IMR-90 (cell line): ENCODE measurements around the gene SMIM33. TPM values are rescaled to one million over a fixed set of nuclear protein-coding genes. Genes with fewer than 3 reads are reported as not detected.

Experiments used
- ATAC-seq: fragments of 200-7000 bp; cut with Tn5 transposase; 2 replicates; pipeline ENCODE4 v1.9.1; 2020; ENCODE audit warnings: low read depth, mild to moderate bottlenecking, moderate library complexity
- BruUV-seq: library from RNA; stranded (reverse); fragments of 400-500 nt; replicated peaks from 2 replicates; lab custom pipeline; 2021; lab: Mats Ljungman, UMichigan
- CTCF ChIA-PET: fragments of 300-600 bp; formaldehyde crosslinking; extraction: SDS; loops from one replicate; lab custom pipeline; 2021; ENCODE audit warnings: antibody characterized with exemption; lab: Yijun Ruan, JAX
- POLR2A ChIA-PET: fragments of 300-600 bp; sonication (Branson Sonifier 250); formaldehyde crosslinking; loops from one replicate; lab custom pipeline; 2022; ENCODE audit warnings: antibody characterized with exemption; ENCODE audit not compliant: unreplicated experiment; lab: Charles Lee
- DNase-seq: peaks from one replicate; pipeline ENCODE4 v3.0.0; 2013
- H2AFZ ChIP-seq: replicated peaks from 2 replicates; pipeline ENCODE3; 2013; ENCODE audit warnings: low read length, mild to moderate bottlenecking; ENCODE audit not compliant: poor library complexity
- H2AK5ac ChIP-seq: 2 replicates; pipeline ENCODE4 v1.6.1; 2013; ENCODE audit warnings: low read depth, low read length, inconsistent platforms
- H2AK9ac ChIP-seq: replicated peaks from 2 replicates; pipeline ENCODE3; 2013; ENCODE audit warnings: mild to moderate bottlenecking, low read depth, low read length, moderate library complexity; ENCODE audit not compliant: poor library complexity
- H2BK120ac ChIP-seq: 2 replicates; pipeline ENCODE4 v1.6.1; 2013; ENCODE audit warnings: low read depth, low read length, inconsistent platforms
- H2BK15ac ChIP-seq: 3 replicates; pipeline ENCODE4 v1.6.1; 2013; ENCODE audit warnings: low read depth, low read length, inconsistent platforms
- H2BK20ac ChIP-seq: 2 replicates; pipeline ENCODE4 v1.6.1; 2013; ENCODE audit warnings: low read depth, mild to moderate bottlenecking, inconsistent platforms, low read length, moderate library complexity
- H2BK5ac ChIP-seq: 2 replicates; pipeline ENCODE4 v1.6.1; 2013; ENCODE audit warnings: mild to moderate bottlenecking, low read depth, low read length, inconsistent platforms; ENCODE audit not compliant: poor library complexity, severe bottlenecking
- H3K14ac ChIP-seq: replicated peaks from 2 replicates; pipeline ENCODE4 v1.6.1; 2013; ENCODE audit warnings: low read depth, low read length, inconsistent platforms
- H3K18ac ChIP-seq: 2 replicates; pipeline ENCODE4 v1.6.1; 2013; ENCODE audit warnings: low read depth, low read length, control low read depth
- H3K23ac ChIP-seq: 2 replicates; pipeline ENCODE4 v1.6.1; 2013; ENCODE audit warnings: low read depth, low read length, inconsistent platforms
- H3K27ac ChIP-seq: 2 replicates; pipeline ENCODE4 v1.5.1; 2013; ENCODE audit warnings: mild to moderate bottlenecking, control low read depth, low read length; ENCODE audit not compliant: insufficient read depth
- H3K27me3 ChIP-seq: 2 replicates; pipeline ENCODE4 v1.6.1; 2013; ENCODE audit warnings: low read length; ENCODE audit not compliant: control insufficient read depth, insufficient read depth
- H3K36me3 ChIP-seq: 2 replicates; pipeline ENCODE4 v1.6.1; 2013; ENCODE audit warnings: low read length, mixed read lengths; ENCODE audit not compliant: control insufficient read depth, insufficient read depth
- H3K4ac ChIP-seq: 2 replicates; pipeline ENCODE4 v1.6.1; 2013; ENCODE audit warnings: low read depth, low read length, inconsistent platforms
- H3K4me1 ChIP-seq: 2 replicates; pipeline ENCODE4 v1.6.1; 2013; ENCODE audit warnings: low read length, mixed read lengths; ENCODE audit not compliant: control insufficient read depth, insufficient read depth
- H3K4me2 ChIP-seq: 2 replicates; pipeline ENCODE4 v1.6.1; 2013; ENCODE audit warnings: low read depth, mild to moderate bottlenecking, control low read depth, low read length, moderate library complexity
- H3K4me3 ChIP-seq: 2 replicates; pipeline ENCODE4 v1.5.1; 2013; ENCODE audit warnings: low read depth, mild to moderate bottlenecking, control low read depth, low read length, moderate library complexity; ENCODE audit not compliant: insufficient read depth
- H3K56ac ChIP-seq: 2 replicates; pipeline ENCODE4 v1.6.1; 2013; ENCODE audit warnings: low read length, inconsistent platforms; ENCODE audit not compliant: insufficient read depth; ENCODE audit errors: extremely low read depth
- H3K79me1 ChIP-seq, 2 experiments: 2 replicates each; pipeline ENCODE4 v1.6.1; 2013; ENCODE audit warnings: low read length in 2 of 2, inconsistent platforms in 1 of 2, low read depth in 1 of 2
- H3K9ac ChIP-seq: 2 replicates; pipeline ENCODE4 v1.6.1; 2013; ENCODE audit warnings: low read depth, low read length, control low read depth
- H3K9me1 ChIP-seq: 2 replicates; pipeline ENCODE4 v1.6.1; 2013; ENCODE audit warnings: low read length, inconsistent platforms; ENCODE audit not compliant: insufficient read depth
- H3K9me3 ChIP-seq: 2 replicates; pipeline ENCODE4 v1.6.1; 2013; ENCODE audit warnings: low read length; ENCODE audit not compliant: control insufficient read depth, insufficient read depth
- H4K20me1 ChIP-seq: 2 replicates; pipeline ENCODE4 v1.6.1; 2013; ENCODE audit warnings: low read length, inconsistent platforms; ENCODE audit not compliant: insufficient read depth
- H4K5ac ChIP-seq: 2 replicates; pipeline ENCODE4 v1.6.1; 2013; ENCODE audit warnings: mild to moderate bottlenecking, low read depth, low read length, control low read depth
- H4K8ac ChIP-seq, 2 experiments: 2 replicates each; pipeline ENCODE4 v1.6.1; 2013; ENCODE audit warnings: low read depth in 2 of 2, low read length in 2 of 2, control low read depth in 1 of 2, inconsistent platforms in 1 of 2
- H4K91ac ChIP-seq: 2 replicates; pipeline ENCODE4 v1.6.1; 2013; ENCODE audit warnings: low read depth, low read length, inconsistent platforms; ENCODE audit not compliant: insufficient read depth
- CTCF ChIP-seq: conservative IDR thresholded peaks from 2 replicates; pipeline ENCODE4 v1.5.1; 2012; ENCODE audit warnings: mild to moderate bottlenecking, low read depth, low read length, improper control_type of control experiment
- POLR2A ChIP-seq: IDR thresholded peaks from 2 replicates; pipeline ENCODE4 v1.6.1; 2012; ENCODE audit warnings: mild to moderate bottlenecking, low read depth, low read length
- WGBS, 2 experiments: methylation state at CpG; one replicate each; pipeline versions ENCODE4 v1.1.5 to v1.1.7; 2013; ENCODE audit warnings: missing lambda C conversion rate in 2 of 2; ENCODE audit not compliant: insufficient read length in 1 of 2; ENCODE audit errors: extremely low coverage in 2 of 2; 5-methylcytosine and 5-hydroxymethylcytosine counted together
- dilution Hi-C: fragments of 300-500 bp; cut with HindIII; formaldehyde crosslinking; loops from one replicate; pipeline ENCODE4 v1.14.3; 2018; ENCODE audit warnings: low sequenced_read_pairs; ENCODE audit not compliant: unreplicated experiment
- in situ Hi-C: fragments of 300-500 bp; cut with MboI; formaldehyde crosslinking; loops from 3 replicates; pipeline ENCODE4 v1.14.3; 2019; ENCODE audit warnings: low sequenced_read_pairs, inconsistent platforms, mixed read lengths
- intact Hi-C: fragments of 100-400 bp; cut with micrococcal nuclease; formaldehyde crosslinking; loops from 2 replicates; pipeline ENCODE4 v1.10.0; 2022
- polyA plus RNA-seq, 3 experiments: library from polyadenylated mRNA; depleted of rRNA; stranded (reverse); fragments of >200 nt; gene quantifications; 2 replicates each; pipeline ENCODE4 v1.2.3, GENCODE V29; 2012; ENCODE audit warnings: low replicate concordance in 1 of 3
- total RNA-seq: library from RNA; depleted of rRNA; stranded (reverse); fragments of >200 nt; gene quantifications from 2 replicates; pipeline ENCODE4 v1.2.3, GENCODE V29; 2012

Gene SMIM33
- total and polyA plus RNA-seq, 2 of the 4 experiments (the other 2 are of a cell fraction), result not detected

GRCh38 chr5:139481580-139482049 lies 10.8 kb downstream of the SMIM33 start:
- in situ Hi-C loops (no loop called here), intact Hi-C loops (no loop called here), dilution Hi-C loops (no loop called here)
- peak overlapping the region; percentile 46; the same call in 2 of the 3 replicates for H2BK15ac ChIP-seq
- peak overlapping the region; percentile 84 for H4K5ac ChIP-seq
- H2AFZ ChIP-seq, result peak overlapping the region; percentile 87
- WGBS, 2 experiments, result no CpG with 5 or more reads among the region's 5 CpGs
- peak overlapping the region; percentile 81 for H3K9ac ChIP-seq
- peak overlapping the region; percentile 99 for H4K91ac ChIP-seq
- H2BK5ac ChIP-seq, result peak overlapping the region; percentile 97
- H3K56ac ChIP-seq, result peak overlapping the region; percentile 88
- peak; percentile 34 for DNase-seq
- H2BK20ac ChIP-seq, result peak overlapping the region; percentile 76
- peak overlapping the region; percentile 70 to 98 for H4K8ac ChIP-seq
- H4K20me1 ChIP-seq, result no peaks in the 10 kb centered on the region; the same call in 1 of the 2 replicates
- H3K4me1 ChIP-seq, result peaks cover 14% of the 10 kb centered on the region
- H3K14ac ChIP-seq, result peak overlapping the region; percentile 93
- H3K9me3 ChIP-seq, result no peaks in the 10 kb centered on the region
- POLR2A ChIA-PET, result no interaction called here
- peak overlapping the region; percentile 99 for H3K4ac ChIP-seq
- H2BK120ac ChIP-seq, result peak overlapping the region; percentile 97
- peaks cover 15 to 34% of the 10 kb centered on the region in 2 experiments for H3K79me1 ChIP-seq
- peak; percentile 58 for ATAC-seq
- H3K27me3 ChIP-seq, result no peaks in the 10 kb centered on the region
- H2AK9ac ChIP-seq, result peak overlapping the region; percentile 98
- H3K4me3 ChIP-seq, result peak overlapping the region; percentile 36
- peaks cover 11% of the 10 kb centered on the region for H3K36me3 ChIP-seq
- no TSS peak for BruUV-seq
- H3K23ac ChIP-seq, result peak overlapping the region; percentile 69
- peak overlapping the region; percentile 58 for H3K18ac ChIP-seq
- no peak for TF ChIP-seq POLR2A
- 0 out of 2 replicates have a peak, but pooled peaks have one; percentile 20 for TF ChIP-seq CTCF
- H2AK5ac ChIP-seq, result peak overlapping the region; percentile 94
- peak overlapping the region; percentile 80 for H3K4me2 ChIP-seq
- H3K27ac ChIP-seq, result peak overlapping the region; percentile 95
- peaks cover 10% of the 10 kb centered on the region for H3K9me1 ChIP-seq
- CTCF ChIA-PET, result interaction anchor here (0.7 to 1.1 kb wide), 4 partner anchors 24 to 59 kb away, joined by 3 to 4 read pairs (median 3); no protein-coding TSS in a partner anchor
